K562 (cell line): Measurements from ENCODE around the gene CCL13. TPM values are rescaled to one million over a fixed set of nuclear protein-coding genes. Genes with fewer than 3 reads are reported as not detected.

Experiments
- ATAC-seq: fragments of 200-7000 bp; cut with Tn5 transposase; 3 replicates; pipeline ENCODE4 v1.9.1; 2020; ENCODE audit warnings: moderate library complexity
- BruUV-seq: library from RNA; stranded (reverse); fragments of 400-500 nt; replicated peaks from 2 replicates; lab custom pipeline; 2021; lab: Mats Ljungman, UMichigan
- CTCF ChIA-PET: fragments of 300-600 bp; formaldehyde crosslinking; extraction: SDS; loops from one replicate; lab custom pipeline; 2021; ENCODE audit warnings: low intra/inter-chr PET ratio; lab: Yijun Ruan, JAX
- POLR2A ChIA-PET: fragments of 300-600, 350-650 bp; sonication (Branson Sonifier 250); formaldehyde crosslinking; extraction: SDS; loops from one replicate; lab custom pipeline; 2021; ENCODE audit warnings: antibody characterized with exemption, inconsistent platforms; lab: Yijun Ruan, JAX
- DNase-seq, 4 experiments: peaks; one replicate each; pipeline versions ENCODE4 v3.0.0 to v3.0.0-alpha.2; 2011 to 2018; ENCODE audit warnings: low spot score in 3 of 4, mixed read lengths in 3 of 4; ENCODE audit errors: extremely low read depth in 1 of 4
- FAIRE-seq: peaks from 2 replicates; lab custom pipeline; 2011; peaks lifted over from hg19 to GRCh38; lab: Jason Lieb, UNC
- H2AFZ ChIP-seq: 2 replicates; pipeline ENCODE4 v1.6.0; 2011; ENCODE audit warnings: low read depth, low read length, control low read depth, inconsistent platforms
- H3K27ac ChIP-seq: fragments of 200-600 bp; 3 replicates; pipeline ENCODE4 v1.8.0; 2011; ENCODE audit warnings: low read depth, mild to moderate bottlenecking, control low read depth, inconsistent platforms, low read length, moderate library complexity, mixed read lengths; ENCODE audit errors: extremely low read depth
- H3K27me3 ChIP-seq, 2 experiments: fragments of 300-600 bp in 1 of 2; 2 replicates in 1 of 2; 3 replicates in 1 of 2; pipeline versions ENCODE4 v1.6.0 to v1.8.0; 2011; ENCODE audit warnings: inconsistent platforms in 2 of 2, low read length in 2 of 2, mild to moderate bottlenecking in 1 of 2, mixed read lengths in 1 of 2, moderate library complexity in 1 of 2; ENCODE audit not compliant: control insufficient read depth in 2 of 2, insufficient read depth in 2 of 2
- H3K36me3 ChIP-seq: fragments of 300-600 bp; 3 replicates; pipeline ENCODE4 v1.8.0; 2011; ENCODE audit warnings: mild to moderate bottlenecking, low read length, inconsistent platforms; ENCODE audit not compliant: control insufficient read depth, insufficient read depth
- H3K4me1 ChIP-seq, 2 experiments: fragments of 200-600 bp in 1 of 2; replicated peaks in 1 of 2; 2 replicates in 1 of 2; 3 replicates in 1 of 2; pipeline versions ENCODE4 v1.5.1 to v1.8.0; 2011; ENCODE audit warnings: inconsistent platforms in 2 of 2, low read length in 2 of 2, mild to moderate bottlenecking in 1 of 2, mixed read lengths in 1 of 2, moderate library complexity in 1 of 2; ENCODE audit not compliant: control insufficient read depth in 2 of 2, insufficient read depth in 2 of 2
- H3K4me2 ChIP-seq: 2 replicates; pipeline ENCODE4 v1.6.1; 2011; ENCODE audit warnings: low read length, control low read depth, inconsistent platforms, mixed read lengths; ENCODE audit not compliant: insufficient read depth
- H3K4me3 ChIP-seq: fragments of 200-600 bp; sonication (generic), shearing (Covaris generic); 2 replicates; pipeline ENCODE4 v1.5.1; 2016; ENCODE audit warnings: control low read depth, inconsistent platforms
- H3K79me2 ChIP-seq: fragments of 200-600 bp; 3 replicates; pipeline ENCODE4 v1.8.0; 2011; ENCODE audit warnings: low read length, inconsistent platforms; ENCODE audit not compliant: control insufficient read depth, insufficient read depth
- H3K9ac ChIP-seq, 2 experiments: 2 replicates each; pipeline versions ENCODE4 v1.6.0 to v1.6.1; 2011; ENCODE audit warnings: low read depth in 2 of 2, low read length in 2 of 2, control low read depth in 1 of 2, inconsistent platforms in 1 of 2, mild to moderate bottlenecking in 1 of 2, mixed read lengths in 1 of 2; ENCODE audit not compliant: insufficient read depth in 1 of 2
- H3K9me1 ChIP-seq: one replicate; pipeline ENCODE4 v1.6.0; 2011; ENCODE audit warnings: inconsistent platforms, mild to moderate bottlenecking, low read length, moderate library complexity; ENCODE audit not compliant: control insufficient read depth, insufficient read depth
- H3K9me3 ChIP-seq: replicated peaks from 2 replicates; pipeline ENCODE4 v1.5.1; 2011; ENCODE audit warnings: low read depth, low read length, inconsistent platforms; ENCODE audit not compliant: control insufficient read depth, insufficient read depth
- H4K20me1 ChIP-seq: replicated peaks from 2 replicates; pipeline ENCODE4 v1.6.1; 2011; ENCODE audit warnings: low read length, inconsistent platforms, mixed read lengths; ENCODE audit not compliant: control insufficient read depth, insufficient read depth
- CSDE1 ChIP-seq, 2 experiments: fragments of 450-650 bp; IDR thresholded peaks; 2 replicates each; pipeline ENCODE4 v1.6.1; 2016; ENCODE audit warnings: mild to moderate bottlenecking in 1 of 2
- GATA2 ChIP-seq: sonication (generic); formaldehyde crosslinking; IDR thresholded peaks from 2 replicates; pipeline ENCODE4 v1.4.0; 2020; ENCODE audit warnings: mild to moderate bottlenecking, missing genetic modification reagents
- JUND ChIP-seq, 2 experiments: IDR thresholded peaks; 2 replicates in 1 of 2; 3 replicates in 1 of 2; pipeline ENCODE4 v1.6.1; 2011; ENCODE audit warnings: borderline replicate concordance in 2 of 2, low read depth in 2 of 2, low read length in 2 of 2, improper control_type of control experiment in 1 of 2, missing biosample characterization in 1 of 2, missing genetic modification characterization in 1 of 2, missing genetic modification reagents in 1 of 2
- NELFE ChIP-seq: IDR thresholded peaks from 2 replicates; pipeline ENCODE4 v1.6.1; 2011; ENCODE audit warnings: mild to moderate bottlenecking; ENCODE audit not compliant: insufficient read depth, insufficient read length
- OTX1 ChIP-seq: fragments of 450-650 bp; formaldehyde crosslinking; IDR thresholded peaks from 2 replicates; pipeline ENCODE4 v1.4.0; 2022; ENCODE audit warnings: mild to moderate bottlenecking
- TAF15 ChIP-seq: fragments of 200-400 bp; formaldehyde crosslinking; IDR thresholded peaks from 2 replicates; pipeline ENCODE4 v1.6.1; 2017; ENCODE audit warnings: mild to moderate bottlenecking, low read depth, low read length, moderate library complexity
- ZNF239 ChIP-seq: fragments of 250-450 bp; sonication (Bioruptor Pico); IDR thresholded peaks from 2 replicates; pipeline ENCODE4 v1.4.0; 2020; ENCODE audit warnings: mild to moderate bottlenecking
- WGBS: fragments of 100-300 bp; shearing (Covaris generic); methylation state at CpG from one replicate; pipeline ENCODE4 v1.1.6; 2016; ENCODE audit warnings: low coverage, mixed read lengths; ENCODE audit not compliant: insufficient coverage; ENCODE audit errors: missing lambda C conversion rate; 5-methylcytosine and 5-hydroxymethylcytosine counted together
- in situ Hi-C: fragments of 300-500 bp; cut with MboI; formaldehyde crosslinking; loops from 4 replicates; pipeline ENCODE4 v1.15.0; 2018; ENCODE audit warnings: inconsistent platforms, mixed read lengths
- intact Hi-C: fragments of 100-400 bp; cut with micrococcal nuclease; formaldehyde crosslinking; loops from 2 replicates; pipeline ENCODE4 v1.14.2; 2022
- polyA plus RNA-seq, 8 experiments: library from polyadenylated mRNA; depleted of rRNA in 4 of 8; stranded (reverse) in 5 of 8; unstranded in 3 of 8; fragments of >200 nt; fragmentation: Nextera tagmentation in 2 of 8; fragmentation: Illumina TruSeq in 1 of 8; extraction: Ambion mirVana in 2 of 8; extraction: Trizol in 1 of 8; gene quantifications; 2 replicates each; pipeline versions ENCODE4 v1.2.1 to v1.2.3, GENCODE V29; 2011 to 2014; ENCODE audit warnings: inconsistent platforms in 1 of 8, missing spikeins in 1 of 8
- total RNA-seq, 7 experiments: library from RNA; depleted of rRNA in 6 of 7; stranded (reverse); fragments of >200 nt in 6 of 7; fragmentation: Illumina TruSeq in 2 of 7; extraction: Trizol in 2 of 7; gene quantifications; 2 replicates each; pipeline versions ENCODE4 v1.2.1 to v1.2.3, GENCODE V29; 2011 to 2021; ENCODE audit warnings: low replicate concordance in 1 of 7
- TF ChIP-seq, protein P1 (sequence below): fragments of 450-650 bp; IDR thresholded peaks from 2 replicates; pipeline ENCODE4 v1.6.1; 2018; ENCODE audit warnings: mild to moderate bottlenecking, low read depth; ENCODE audit not compliant: partially characterized antibody
- TF ChIP-seq, protein P2 (sequence below): sonication (generic); formaldehyde crosslinking; IDR thresholded peaks from 2 replicates; pipeline ENCODE4 v1.8.0; 2022; ENCODE audit warnings: mild to moderate bottlenecking, missing genetic modification reagents
- TF ChIP-seq, protein P3 (sequence below), 2 experiments: fragments of 450-650 bp; IDR thresholded peaks; 2 replicates each; pipeline ENCODE4 v1.6.1; 2016
- TF ChIP-seq, protein P4 (sequence below): sonication (generic); formaldehyde crosslinking; IDR thresholded peaks from 2 replicates; pipeline ENCODE4 v1.8.1; 2023; ENCODE audit warnings: mild to moderate bottlenecking, missing genetic modification reagents
- TF ChIP-seq, protein P5 (sequence below): fragments of 450-650 bp; formaldehyde crosslinking; IDR thresholded peaks from 2 replicates; pipeline ENCODE4 v1.4.0; 2020; ENCODE audit warnings: mild to moderate bottlenecking

The CCL13 gene
- total and polyA plus RNA-seq, 9 of the 15 experiments (the other 6 are each of a cell fraction or from before 2014, with no cell fraction given), result not detected

DNA sequence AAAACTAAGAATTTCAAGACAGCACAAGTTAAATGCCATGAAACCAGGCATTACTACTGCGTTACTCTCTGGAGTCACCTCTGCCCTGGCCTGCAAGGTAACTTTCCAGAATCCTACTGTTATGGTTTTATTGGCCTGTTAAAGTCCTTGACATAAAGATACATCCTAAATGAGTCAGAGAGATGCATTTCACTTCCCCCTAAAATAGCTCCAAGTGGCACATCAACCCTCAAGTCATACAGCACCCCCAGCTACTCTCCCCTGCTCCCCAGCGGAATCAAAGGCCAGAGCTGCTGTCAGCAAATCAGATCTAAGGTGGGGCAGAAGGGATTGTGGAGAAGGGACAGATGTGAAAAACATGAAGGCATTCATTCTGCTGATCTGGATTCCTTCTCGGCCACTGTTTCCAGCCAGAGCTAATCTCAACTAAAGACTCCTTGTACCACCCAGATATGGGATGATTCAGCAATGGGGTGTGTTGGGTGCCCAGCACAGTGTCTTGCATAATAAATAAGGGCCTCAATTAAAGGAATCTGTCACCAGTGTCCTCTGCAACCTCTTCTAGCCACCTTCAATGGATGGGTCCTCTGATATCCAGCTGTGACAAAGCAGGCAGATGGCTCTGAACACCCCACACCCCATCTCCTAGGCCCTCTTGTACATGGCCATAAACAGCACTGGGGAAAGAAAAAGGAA, 15.3 kb downstream of the CCL13 start (continued):
- TF ChIP-seq, protein P1, sequence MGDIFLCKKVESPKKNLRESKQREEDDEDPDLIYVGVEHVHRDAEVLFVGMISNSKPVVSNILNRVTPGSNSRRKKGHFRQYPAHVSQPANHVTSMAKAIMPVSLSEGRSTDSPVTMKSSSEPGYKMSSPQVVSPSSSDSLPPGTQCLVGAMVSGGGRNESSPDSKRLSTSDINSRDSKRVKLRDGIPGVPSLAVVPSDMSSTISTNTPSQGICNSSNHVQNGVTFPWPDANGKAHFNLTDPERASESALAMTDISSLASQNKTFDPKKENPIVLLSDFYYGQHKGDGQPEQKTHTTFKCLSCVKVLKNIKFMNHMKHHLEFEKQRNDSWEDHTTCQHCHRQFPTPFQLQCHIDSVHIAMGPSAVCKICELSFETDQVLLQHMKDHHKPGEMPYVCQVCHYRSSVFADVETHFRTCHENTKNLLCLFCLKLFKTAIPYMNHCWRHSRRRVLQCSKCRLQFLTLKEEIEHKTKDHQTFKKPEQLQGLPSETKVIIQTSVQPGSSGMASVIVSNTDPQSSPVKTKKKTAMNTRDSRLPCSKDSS, result no peak

DNA sequence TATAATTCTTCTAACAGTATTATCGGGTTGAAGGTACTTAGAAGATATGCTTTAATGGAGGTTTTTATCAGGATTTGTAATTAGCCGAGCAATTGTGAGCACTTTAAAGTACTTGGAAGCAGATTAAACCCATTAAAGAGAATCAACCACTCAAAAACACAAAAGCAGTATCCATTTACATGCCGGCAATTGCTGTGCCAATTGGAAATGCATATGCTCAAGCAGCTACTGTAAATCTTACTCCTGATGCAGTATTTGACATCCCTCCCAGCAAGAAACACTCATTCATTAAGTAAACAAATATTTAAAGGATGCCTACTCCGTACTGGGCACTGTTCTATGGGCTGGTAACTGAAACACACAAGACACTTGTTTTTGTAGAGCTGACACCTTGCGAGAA, 18.2 kb downstream of the CCL13 start:
- POLR2A ChIA-PET, result no interaction called here
- 35% methylated on average over 5 of the region's 5 CpGs for WGBS
- TF ChIP-seq JUND (IDR thresholded peaks at IDR 0.05; ENCODE audit: borderline replicate concordance, low read depth, low read length), result no peak
- TF ChIP-seq JUND (tag; IDR thresholded peaks at IDR 0.05; ENCODE audit: borderline replicate concordance, low read depth, low read length), result no peak
- no peak for TF ChIP-seq TAF15
- no peak for TF ChIP-seq OTX1 (CRISPR knock-in tag)
- no peak for TF ChIP-seq CSDE1 (IDR thresholded peaks at IDR 0.05)
- TF ChIP-seq, protein P2, sequence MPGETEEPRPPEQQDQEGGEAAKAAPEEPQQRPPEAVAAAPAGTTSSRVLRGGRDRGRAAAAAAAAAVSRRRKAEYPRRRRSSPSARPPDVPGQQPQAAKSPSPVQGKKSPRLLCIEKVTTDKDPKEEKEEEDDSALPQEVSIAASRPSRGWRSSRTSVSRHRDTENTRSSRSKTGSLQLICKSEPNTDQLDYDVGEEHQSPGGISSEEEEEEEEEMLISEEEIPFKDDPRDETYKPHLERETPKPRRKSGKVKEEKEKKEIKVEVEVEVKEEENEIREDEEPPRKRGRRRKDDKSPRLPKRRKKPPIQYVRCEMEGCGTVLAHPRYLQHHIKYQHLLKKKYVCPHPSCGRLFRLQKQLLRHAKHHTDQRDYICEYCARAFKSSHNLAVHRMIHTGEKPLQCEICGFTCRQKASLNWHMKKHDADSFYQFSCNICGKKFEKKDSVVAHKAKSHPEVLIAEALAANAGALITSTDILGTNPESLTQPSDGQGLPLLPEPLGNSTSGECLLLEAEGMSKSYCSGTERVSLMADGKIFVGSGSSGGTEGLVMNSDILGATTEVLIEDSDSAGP (CRISPR knock-in tag), result no peak
- TF ChIP-seq, protein P3, sequence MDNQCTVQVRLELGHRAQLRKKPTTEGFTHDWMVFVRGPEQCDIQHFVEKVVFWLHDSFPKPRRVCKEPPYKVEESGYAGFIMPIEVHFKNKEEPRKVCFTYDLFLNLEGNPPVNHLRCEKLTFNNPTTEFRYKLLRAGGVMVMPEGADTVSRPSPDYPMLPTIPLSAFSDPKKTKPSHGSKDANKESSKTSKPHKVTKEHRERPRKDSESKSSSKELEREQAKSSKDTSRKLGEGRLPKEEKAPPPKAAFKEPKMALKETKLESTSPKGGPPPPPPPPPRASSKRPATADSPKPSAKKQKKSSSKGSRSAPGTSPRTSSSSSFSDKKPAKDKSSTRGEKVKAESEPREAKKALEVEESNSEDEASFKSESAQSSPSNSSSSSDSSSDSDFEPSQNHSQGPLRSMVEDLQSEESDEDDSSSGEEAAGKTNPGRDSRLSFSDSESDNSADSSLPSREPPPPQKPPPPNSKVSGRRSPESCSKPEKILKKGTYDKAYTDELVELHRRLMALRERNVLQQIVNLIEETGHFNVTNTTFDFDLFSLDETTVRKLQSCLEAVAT (IDR thresholded peaks at IDR 0.05), result no peak
- no peak for TF ChIP-seq ZNF239
- TF ChIP-seq GATA2 (CRISPR knock-in tag), result no peak
- TF ChIP-seq, protein P4, sequence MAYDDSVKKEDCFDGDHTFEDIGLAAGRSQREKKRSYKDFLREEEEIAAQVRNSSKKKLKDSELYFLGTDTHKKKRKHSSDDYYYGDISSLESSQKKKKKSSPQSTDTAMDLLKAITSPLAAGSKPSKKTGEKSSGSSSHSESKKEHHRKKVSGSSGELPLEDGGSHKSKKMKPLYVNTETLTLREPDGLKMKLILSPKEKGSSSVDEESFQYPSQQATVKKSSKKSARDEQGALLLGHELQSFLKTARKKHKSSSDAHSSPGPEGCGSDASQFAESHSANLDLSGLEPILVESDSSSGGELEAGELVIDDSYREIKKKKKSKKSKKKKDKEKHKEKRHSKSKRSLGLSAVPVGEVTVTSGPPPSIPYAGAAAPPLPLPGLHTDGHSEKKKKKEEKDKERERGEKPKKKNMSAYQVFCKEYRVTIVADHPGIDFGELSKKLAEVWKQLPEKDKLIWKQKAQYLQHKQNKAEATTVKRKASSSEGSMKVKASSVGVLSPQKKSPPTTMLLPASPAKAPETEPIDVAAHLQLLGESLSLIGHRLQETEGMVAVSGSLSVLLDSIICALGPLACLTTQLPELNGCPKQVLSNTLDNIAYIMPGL (CRISPR knock-in tag), result no peak
- no peak for TF ChIP-seq NELFE
- TF ChIP-seq, protein P5, sequence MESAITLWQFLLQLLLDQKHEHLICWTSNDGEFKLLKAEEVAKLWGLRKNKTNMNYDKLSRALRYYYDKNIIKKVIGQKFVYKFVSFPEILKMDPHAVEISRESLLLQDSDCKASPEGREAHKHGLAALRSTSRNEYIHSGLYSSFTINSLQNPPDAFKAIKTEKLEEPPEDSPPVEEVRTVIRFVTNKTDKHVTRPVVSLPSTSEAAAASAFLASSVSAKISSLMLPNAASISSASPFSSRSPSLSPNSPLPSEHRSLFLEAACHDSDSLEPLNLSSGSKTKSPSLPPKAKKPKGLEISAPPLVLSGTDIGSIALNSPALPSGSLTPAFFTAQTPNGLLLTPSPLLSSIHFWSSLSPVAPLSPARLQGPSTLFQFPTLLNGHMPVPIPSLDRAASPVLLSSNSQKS (CRISPR knock-in tag), result no peak

More for the DNA sequence above, 18.2 kb downstream of the CCL13 start:
- H3K27ac ChIP-seq, result no peak overlapping the region
- H3K9me1 ChIP-seq, result no peaks in the 10 kb centered on the region
- FAIRE-seq (no peak), DNase-seq (no peak), ATAC-seq (no peak)
- H2AFZ ChIP-seq, result no peak overlapping the region
- H3K36me3 ChIP-seq, result no peaks in the 10 kb centered on the region
- in situ Hi-C loops (no loop called here), intact Hi-C loops (no loop called here)
- H3K4me2 ChIP-seq, result no peak overlapping the region
- BruUV-seq, result no TSS peak
- H3K79me2 ChIP-seq, result no peaks in the 10 kb centered on the region
- H3K4me1 ChIP-seq, result peaks cover 0 to 10% of the 10 kb centered on the region in 2 experiments; a peak in 3 of 5 replicates
- CTCF ChIA-PET, result no interaction called here
- H3K27me3 ChIP-seq, result no peaks in the 10 kb centered on the region
- H4K20me1 ChIP-seq, result no peaks in the 10 kb centered on the region
- no peak overlapping the region for H3K9ac ChIP-seq
- H3K9me3 ChIP-seq, result no peaks in the 10 kb centered on the region
- H3K4me3 ChIP-seq, result no peak overlapping the region
